ENCODE data around the gene NBAS.

NBAS gene

GRCh38 chr2:15307526-15307925, 253.6 kb downstream of the NBAS start:
- no peak for DNase-seq (ENCODE audit: low read depth, low spot score)

DNA sequence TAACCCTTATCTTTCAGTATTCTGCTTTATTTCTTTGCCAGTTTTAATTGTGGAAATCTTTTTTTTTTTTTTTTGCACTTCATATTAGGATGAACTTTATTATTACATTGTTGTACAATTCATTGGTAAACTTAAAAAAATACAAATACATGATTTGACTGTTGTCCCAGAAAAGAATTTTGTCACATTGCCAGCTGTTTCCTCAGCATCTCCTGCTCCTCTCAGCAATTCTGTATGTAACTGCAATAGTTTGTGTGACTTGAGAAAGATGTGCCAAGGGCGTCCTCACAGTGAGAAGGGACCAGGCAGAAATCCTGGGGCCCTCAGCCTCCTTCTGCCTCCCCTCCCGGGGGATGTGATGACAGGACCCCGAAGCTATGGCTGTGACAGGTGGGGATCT, 254.4 kb downstream of the NBAS start:
- no peak for DNase-seq (ENCODE audit: low read depth, low spot score)

DNA sequence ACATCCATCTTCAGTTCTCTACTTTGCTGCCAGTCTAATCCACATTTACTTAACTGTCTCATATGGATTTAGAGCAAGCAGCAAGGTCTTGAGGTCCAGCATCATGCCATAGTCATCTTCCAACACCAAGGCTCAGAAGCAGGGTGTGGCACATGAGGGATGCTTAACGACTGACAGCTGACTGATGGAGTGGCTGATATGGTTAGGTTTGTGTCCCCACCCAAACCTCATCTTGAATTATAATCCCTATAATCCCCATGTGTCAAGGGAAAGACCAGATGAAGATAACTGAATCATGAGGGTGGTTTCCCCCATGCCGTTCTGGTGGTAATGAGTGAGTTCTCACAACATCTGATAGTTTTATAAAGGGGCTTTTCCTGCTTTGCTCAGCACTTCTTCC, 257.3 kb downstream of the NBAS start:
- no peak for DNase-seq (ENCODE audit: low read depth, low spot score)

DNA sequence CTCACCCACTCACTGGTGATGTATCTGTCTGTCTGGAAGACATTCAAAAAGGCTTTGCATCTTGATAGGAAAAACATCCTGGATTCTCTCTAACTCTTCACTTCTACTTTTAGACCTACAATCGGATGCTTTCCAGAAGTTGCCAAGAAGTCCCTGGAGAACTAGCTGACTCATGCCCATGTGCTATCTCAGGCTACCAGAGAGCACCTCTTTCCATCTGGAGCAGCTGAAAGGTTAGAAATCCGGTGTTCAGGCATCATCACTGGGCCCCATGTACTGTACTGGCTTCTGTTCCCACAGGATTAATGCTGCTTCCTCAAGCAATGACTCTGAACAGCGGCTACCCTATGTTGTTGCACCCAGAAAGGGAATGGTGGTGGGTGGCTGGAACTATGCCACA, 259.0 kb downstream of the NBAS start:
- DNase-seq (ENCODE audit: low read depth, low spot score), result no peak

- DNase-seq (ENCODE audit: low read depth, low spot score), result no peak
Measured at GRCh38 chr2:15300624-15301573, 260.2 kb downstream of the NBAS start.

DNA sequence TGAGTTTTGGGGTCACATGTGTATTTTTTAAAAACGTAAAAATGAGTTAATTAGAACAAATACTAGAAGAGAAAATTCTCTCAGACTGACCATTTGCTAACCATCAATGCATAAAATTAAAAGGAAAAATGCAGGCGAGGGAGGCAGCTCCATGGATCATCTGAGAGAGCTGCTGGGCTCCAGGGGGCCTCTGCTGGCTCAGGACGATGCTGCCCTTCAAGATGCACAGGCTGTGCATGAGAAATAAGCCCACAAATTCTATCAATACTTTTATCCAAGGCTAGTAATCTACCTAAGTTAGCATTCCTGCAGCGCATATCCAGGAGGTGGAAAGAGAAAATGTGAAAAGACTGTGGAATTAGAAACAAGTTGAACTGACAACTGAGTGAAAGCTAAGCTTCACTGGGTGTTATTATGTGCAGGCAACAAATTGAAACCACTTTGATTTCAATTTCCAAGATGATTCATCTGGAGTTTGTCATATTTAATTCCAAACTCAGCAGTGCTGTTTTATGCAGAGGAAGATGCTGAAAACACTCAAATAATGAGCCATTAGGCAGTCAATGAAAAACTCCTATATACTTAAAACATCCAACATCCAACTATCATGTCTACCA, 261.1 kb downstream of the NBAS start:
- no peak for DNase-seq (ENCODE audit: low read depth, low spot score)

GRCh38 chr2:15298770-15299169, 262.4 kb downstream of the NBAS start:
- DNase-seq (ENCODE audit: low read depth, low spot score), result no peak

DNA sequence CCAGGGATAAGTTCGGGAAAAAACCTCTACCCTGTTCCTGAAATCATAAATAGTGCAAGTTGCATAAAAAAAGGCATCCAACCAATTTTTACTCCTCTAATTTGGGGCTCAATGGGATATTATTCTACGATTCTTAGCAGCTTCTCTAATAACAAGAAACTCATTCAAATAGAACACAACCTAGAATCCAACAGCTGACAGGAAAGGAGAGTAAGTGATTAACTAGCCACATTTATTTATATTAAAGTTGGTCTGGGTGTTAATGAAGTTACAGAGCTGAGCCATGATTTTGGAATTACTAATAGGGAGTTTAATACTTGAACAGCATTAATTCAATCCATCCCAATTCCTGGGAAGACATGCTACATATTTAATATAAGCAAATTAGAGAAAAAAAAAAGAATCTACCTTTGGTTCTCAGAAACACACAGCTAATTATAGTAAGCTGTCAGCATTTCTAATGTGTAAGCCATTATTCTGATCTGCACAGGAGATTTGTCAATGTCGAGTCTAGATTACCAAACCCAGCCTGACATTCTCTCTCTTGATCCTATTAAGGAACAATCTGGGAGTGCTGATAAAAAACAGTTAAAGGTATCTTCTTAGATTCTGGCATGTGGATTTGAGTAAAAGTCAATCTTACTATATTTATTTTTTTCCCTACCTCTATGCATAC, 267.7 kb downstream of the NBAS start:
- no peak for DNase-seq (ENCODE audit: low read depth, low spot score)

GRCh38 chr2:15287447-15288184, 273.5 kb downstream of the NBAS start:
- no peak for DNase-seq (ENCODE audit: low read depth, low spot score)

DNA sequence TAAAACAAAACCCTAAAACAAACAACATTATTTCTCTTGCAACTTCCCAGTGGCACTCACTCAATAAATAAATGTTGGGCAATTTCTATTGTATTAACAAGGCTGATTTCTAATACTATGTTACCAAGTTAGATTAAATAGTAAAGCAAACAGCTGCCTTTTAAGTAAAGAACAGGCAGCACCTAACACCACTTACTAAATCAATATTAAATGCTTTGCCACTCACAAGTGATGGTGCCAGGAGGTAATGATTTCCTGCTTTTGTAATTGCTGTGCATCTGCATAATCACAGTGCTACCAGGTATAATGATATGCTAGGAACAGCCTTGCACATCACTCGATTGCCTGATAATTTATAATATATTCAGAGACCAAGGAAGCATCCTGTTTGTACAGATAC, 276.5 kb downstream of the NBAS start:
- no peak for DNase-seq (ENCODE audit: low read depth, low spot score)

DNA sequence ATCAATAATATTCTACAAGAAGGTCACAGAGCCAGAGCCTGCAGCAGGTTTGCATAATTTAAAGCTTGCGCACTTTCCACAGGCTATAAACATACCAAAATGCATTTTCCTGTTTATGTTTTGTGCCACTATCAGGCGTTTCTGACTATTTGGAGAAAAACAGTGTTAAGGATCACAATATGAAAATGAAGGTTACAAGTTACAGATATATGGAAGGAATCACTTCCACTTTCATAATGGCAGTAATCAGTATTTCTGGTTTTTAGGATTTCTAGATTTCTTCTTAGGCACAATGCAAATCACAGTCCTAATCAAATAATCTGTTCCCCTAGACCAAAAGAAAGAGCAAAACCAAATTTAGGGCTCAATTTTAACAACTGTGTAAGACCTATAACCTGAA, 279.5 kb downstream of the NBAS start:
- DNase-seq (ENCODE audit: low read depth, low spot score), result no peak

GRCh38 chr2:15279201-15279876, 281.8 kb downstream of the NBAS start:
- no peak for DNase-seq (ENCODE audit: low read depth, low spot score)

- no peak for DNase-seq (ENCODE audit: low read depth, low spot score)
Measured at GRCh38 chr2:15278296-15278695, 282.8 kb downstream of the NBAS start.

DNA sequence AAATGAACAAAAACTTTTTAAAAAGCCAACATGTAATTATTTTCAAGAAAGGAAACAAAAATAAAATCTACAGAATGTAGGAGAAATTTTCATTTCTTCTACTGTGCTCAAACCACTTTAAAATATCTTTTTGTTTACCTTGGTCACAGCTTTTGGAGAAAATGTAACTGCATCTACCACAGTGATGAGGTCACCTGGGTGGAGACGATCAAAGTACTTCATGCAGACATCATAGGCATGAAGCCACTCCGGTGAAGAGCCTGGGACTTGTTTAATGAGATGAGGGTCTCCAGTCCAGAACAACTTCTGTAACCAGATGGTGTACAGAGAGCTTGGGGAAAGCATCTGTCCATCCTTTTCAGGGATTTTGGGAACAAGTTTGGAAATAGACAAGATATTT, 285.8 kb downstream of the NBAS start:
- no peak for DNase-seq (ENCODE audit: low read depth, low spot score)

GRCh38 chr2:15273452-15273851, 287.7 kb downstream of the NBAS start:
- no peak for DNase-seq (ENCODE audit: low read depth, low spot score)

- no peak for DNase-seq (ENCODE audit: low read depth, low spot score)
Measured at GRCh38 chr2:15272942-15273341, 288.2 kb downstream of the NBAS start.

- DNase-seq (ENCODE audit: low read depth, low spot score), result no peak
Measured at GRCh38 chr2:15271941-15272542, 289.1 kb downstream of the NBAS start.

GRCh38 chr2:15271276-15271675, 289.9 kb downstream of the NBAS start:
- DNase-seq (ENCODE audit: low read depth, low spot score), result no peak

DNA sequence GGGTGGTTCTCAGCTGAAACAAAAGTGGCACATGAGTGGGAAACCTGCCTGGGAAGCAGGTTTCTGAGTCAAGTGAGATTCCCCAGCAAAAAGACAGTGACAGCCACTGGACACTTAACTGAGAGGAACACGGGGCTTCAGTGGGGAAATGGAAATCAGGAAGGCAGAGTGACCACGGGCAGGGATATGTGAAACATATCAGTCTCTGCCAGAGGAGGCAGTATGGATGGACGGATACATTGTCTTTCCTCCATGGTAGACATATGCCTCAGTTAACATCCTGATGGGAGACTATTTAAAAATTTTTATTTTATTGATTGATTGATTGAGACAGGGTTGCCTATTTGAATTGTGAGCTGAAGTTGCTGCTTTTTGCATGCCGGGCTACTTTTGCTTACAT, 292.1 kb downstream of the NBAS start:
- DNase-seq (ENCODE audit: low read depth, low spot score), result no peak

DNA sequence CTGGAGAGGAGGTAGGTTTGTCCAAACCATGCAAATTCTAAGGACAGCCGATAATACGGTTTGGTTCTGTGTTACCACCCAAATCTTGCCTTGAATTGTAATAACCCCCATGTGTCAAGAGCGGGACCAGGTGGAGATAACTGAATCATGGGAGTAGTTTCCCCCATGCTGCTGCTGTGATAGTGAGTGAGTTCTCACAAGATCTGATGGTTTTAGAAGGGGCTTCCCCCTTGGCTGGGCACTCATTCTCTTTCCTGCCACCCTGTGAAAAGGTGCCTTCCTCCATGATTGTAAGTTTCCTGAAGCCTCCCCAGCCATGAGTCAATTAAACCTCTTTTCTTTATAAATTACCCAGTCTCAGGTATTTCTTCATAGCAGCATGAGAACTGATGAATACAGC, 295.2 kb downstream of the NBAS start:
- DNase-seq (ENCODE audit: low read depth, low spot score), result no peak

Measured in smooth muscle cell of the brain vasculature (primary cell).